IMR-90 (cell line): ENCODE results near the gene MAPKAP1. TPM values are rescaled to one million over a fixed set of nuclear protein-coding genes. Genes with fewer than 3 reads are reported as not detected.

ENCODE experiments used
- ATAC-seq: fragments of 200-7000 bp; cut with Tn5 transposase; 2 replicates; pipeline ENCODE4 v1.9.1; 2020; ENCODE audit warnings: low read depth, mild to moderate bottlenecking, moderate library complexity
- BruUV-seq: library from RNA; stranded (reverse); fragments of 400-500 nt; replicated peaks from 2 replicates; lab custom pipeline; 2021; lab: Mats Ljungman, UMichigan
- CTCF ChIA-PET: fragments of 300-600 bp; formaldehyde crosslinking; extraction: SDS; loops from one replicate; lab custom pipeline; 2021; ENCODE audit warnings: antibody characterized with exemption; lab: Yijun Ruan, JAX
- POLR2A ChIA-PET: fragments of 300-600 bp; sonication (Branson Sonifier 250); formaldehyde crosslinking; loops from one replicate; lab custom pipeline; 2022; ENCODE audit warnings: antibody characterized with exemption; ENCODE audit not compliant: unreplicated experiment; lab: Charles Lee
- DNase-seq: peaks from one replicate; pipeline ENCODE4 v3.0.0; 2013
- H2AFZ ChIP-seq: replicated peaks from 2 replicates; pipeline ENCODE3; 2013; ENCODE audit warnings: low read length, mild to moderate bottlenecking; ENCODE audit not compliant: poor library complexity
- H2AK5ac ChIP-seq: 2 replicates; pipeline ENCODE4 v1.6.1; 2013; ENCODE audit warnings: low read depth, low read length, inconsistent platforms
- H2AK9ac ChIP-seq: replicated peaks from 2 replicates; pipeline ENCODE3; 2013; ENCODE audit warnings: mild to moderate bottlenecking, low read depth, low read length, moderate library complexity; ENCODE audit not compliant: poor library complexity
- H2BK120ac ChIP-seq: 2 replicates; pipeline ENCODE4 v1.6.1; 2013; ENCODE audit warnings: low read depth, low read length, inconsistent platforms
- H2BK15ac ChIP-seq: 3 replicates; pipeline ENCODE4 v1.6.1; 2013; ENCODE audit warnings: low read depth, low read length, inconsistent platforms
- H2BK20ac ChIP-seq: 2 replicates; pipeline ENCODE4 v1.6.1; 2013; ENCODE audit warnings: low read depth, mild to moderate bottlenecking, inconsistent platforms, low read length, moderate library complexity
- H2BK5ac ChIP-seq: 2 replicates; pipeline ENCODE4 v1.6.1; 2013; ENCODE audit warnings: mild to moderate bottlenecking, low read depth, low read length, inconsistent platforms; ENCODE audit not compliant: poor library complexity, severe bottlenecking
- H3K14ac ChIP-seq: replicated peaks from 2 replicates; pipeline ENCODE4 v1.6.1; 2013; ENCODE audit warnings: low read depth, low read length, inconsistent platforms
- H3K18ac ChIP-seq: 2 replicates; pipeline ENCODE4 v1.6.1; 2013; ENCODE audit warnings: low read depth, low read length, control low read depth
- H3K23ac ChIP-seq: 2 replicates; pipeline ENCODE4 v1.6.1; 2013; ENCODE audit warnings: low read depth, low read length, inconsistent platforms
- H3K27ac ChIP-seq: 2 replicates; pipeline ENCODE4 v1.5.1; 2013; ENCODE audit warnings: mild to moderate bottlenecking, control low read depth, low read length; ENCODE audit not compliant: insufficient read depth
- H3K27me3 ChIP-seq: 2 replicates; pipeline ENCODE4 v1.6.1; 2013; ENCODE audit warnings: low read length; ENCODE audit not compliant: control insufficient read depth, insufficient read depth
- H3K36me3 ChIP-seq: 2 replicates; pipeline ENCODE4 v1.6.1; 2013; ENCODE audit warnings: low read length, mixed read lengths; ENCODE audit not compliant: control insufficient read depth, insufficient read depth
- H3K4ac ChIP-seq: 2 replicates; pipeline ENCODE4 v1.6.1; 2013; ENCODE audit warnings: low read depth, low read length, inconsistent platforms
- H3K4me1 ChIP-seq: 2 replicates; pipeline ENCODE4 v1.6.1; 2013; ENCODE audit warnings: low read length, mixed read lengths; ENCODE audit not compliant: control insufficient read depth, insufficient read depth
- H3K4me2 ChIP-seq: 2 replicates; pipeline ENCODE4 v1.6.1; 2013; ENCODE audit warnings: low read depth, mild to moderate bottlenecking, control low read depth, low read length, moderate library complexity
- H3K4me3 ChIP-seq: 2 replicates; pipeline ENCODE4 v1.5.1; 2013; ENCODE audit warnings: low read depth, mild to moderate bottlenecking, control low read depth, low read length, moderate library complexity; ENCODE audit not compliant: insufficient read depth
- H3K56ac ChIP-seq: 2 replicates; pipeline ENCODE4 v1.6.1; 2013; ENCODE audit warnings: low read length, inconsistent platforms; ENCODE audit not compliant: insufficient read depth; ENCODE audit errors: extremely low read depth
- H3K79me1 ChIP-seq, 2 experiments: 2 replicates each; pipeline ENCODE4 v1.6.1; 2013; ENCODE audit warnings: low read length in 2 of 2, inconsistent platforms in 1 of 2, low read depth in 1 of 2
- H3K9ac ChIP-seq: 2 replicates; pipeline ENCODE4 v1.6.1; 2013; ENCODE audit warnings: low read depth, low read length, control low read depth
- H3K9me1 ChIP-seq: 2 replicates; pipeline ENCODE4 v1.6.1; 2013; ENCODE audit warnings: low read length, inconsistent platforms; ENCODE audit not compliant: insufficient read depth
- H3K9me3 ChIP-seq: 2 replicates; pipeline ENCODE4 v1.6.1; 2013; ENCODE audit warnings: low read length; ENCODE audit not compliant: control insufficient read depth, insufficient read depth
- H4K20me1 ChIP-seq: 2 replicates; pipeline ENCODE4 v1.6.1; 2013; ENCODE audit warnings: low read length, inconsistent platforms; ENCODE audit not compliant: insufficient read depth
- H4K5ac ChIP-seq: 2 replicates; pipeline ENCODE4 v1.6.1; 2013; ENCODE audit warnings: mild to moderate bottlenecking, low read depth, low read length, control low read depth
- H4K8ac ChIP-seq, 2 experiments: 2 replicates each; pipeline ENCODE4 v1.6.1; 2013; ENCODE audit warnings: low read depth in 2 of 2, low read length in 2 of 2, control low read depth in 1 of 2, inconsistent platforms in 1 of 2
- H4K91ac ChIP-seq: 2 replicates; pipeline ENCODE4 v1.6.1; 2013; ENCODE audit warnings: low read depth, low read length, inconsistent platforms; ENCODE audit not compliant: insufficient read depth
- BHLHE40 ChIP-seq: fragments of 150-350 bp; IDR thresholded peaks from 2 replicates; pipeline ENCODE4 v1.6.1; 2016; ENCODE audit warnings: mild to moderate bottlenecking, low read depth, low read length
- CEBPB ChIP-seq: IDR thresholded peaks from 2 replicates; pipeline ENCODE4 v1.6.1; 2012; ENCODE audit warnings: low read depth, low read length, improper control_type of control experiment
- CHD1 ChIP-seq: IDR thresholded peaks from 2 replicates; pipeline ENCODE4 v1.6.1; 2012; ENCODE audit warnings: low read depth, low read length, improper control_type of control experiment
- CTCF ChIP-seq: conservative IDR thresholded peaks from 2 replicates; pipeline ENCODE4 v1.5.1; 2012; ENCODE audit warnings: mild to moderate bottlenecking, low read depth, low read length, improper control_type of control experiment
- ELK1 ChIP-seq: fragments of 150-350 bp; IDR thresholded peaks from 2 replicates; pipeline ENCODE4 v1.6.1; 2016; ENCODE audit warnings: low read depth, mild to moderate bottlenecking, low read length, moderate library complexity, borderline replicate concordance
- FOS ChIP-seq: fragments of 150-350 bp; IDR thresholded peaks from 2 replicates; pipeline ENCODE4 v1.6.1; 2016; ENCODE audit warnings: low read depth, low read length
- MAFK ChIP-seq: IDR thresholded peaks from 2 replicates; pipeline ENCODE4 v1.6.1; 2012; ENCODE audit warnings: low read depth, low read length, improper control_type of control experiment
- MAZ ChIP-seq: IDR thresholded peaks from 2 replicates; pipeline ENCODE4 v1.6.1; 2012; ENCODE audit warnings: low read depth, mild to moderate bottlenecking, low read length, improper control_type of control experiment, moderate library complexity, borderline replicate concordance
- MXI1 ChIP-seq: IDR thresholded peaks from 2 replicates; pipeline ENCODE4 v1.6.1; 2012; ENCODE audit warnings: low read depth, mild to moderate bottlenecking, low read length, moderate library complexity, borderline replicate concordance
- NFE2L2 ChIP-seq: fragments of 150-350 bp; IDR thresholded peaks from 2 replicates; pipeline ENCODE4 v1.6.1; 2016; ENCODE audit warnings: low read depth, mild to moderate bottlenecking, low read length
- POLR2A ChIP-seq: IDR thresholded peaks from 2 replicates; pipeline ENCODE4 v1.6.1; 2012; ENCODE audit warnings: mild to moderate bottlenecking, low read depth, low read length
- RAD21 ChIP-seq: IDR thresholded peaks from 2 replicates; pipeline ENCODE4 v1.6.1; 2012; ENCODE audit warnings: low read length, improper control_type of control experiment
- RCOR1 ChIP-seq: IDR thresholded peaks from 2 replicates; pipeline ENCODE4 v1.6.1; 2012; ENCODE audit warnings: mild to moderate bottlenecking, low read length, improper control_type of control experiment; ENCODE audit not compliant: insufficient replicate concordance
- RFX5 ChIP-seq: IDR thresholded peaks from 2 replicates; pipeline ENCODE4 v1.8.0; 2012; ENCODE audit warnings: low read depth, mild to moderate bottlenecking, low read length, moderate library complexity
- SMC3 ChIP-seq: fragments of 150-350 bp; IDR thresholded peaks from 2 replicates; pipeline ENCODE4 v1.6.1; 2016; ENCODE audit warnings: low read depth, mild to moderate bottlenecking, antibody characterized with exemption, low read length, moderate library complexity
- WGBS, 2 experiments: methylation state at CpG; one replicate each; pipeline versions ENCODE4 v1.1.5 to v1.1.7; 2013; ENCODE audit warnings: missing lambda C conversion rate in 2 of 2; ENCODE audit not compliant: insufficient read length in 1 of 2; ENCODE audit errors: extremely low coverage in 2 of 2; 5-methylcytosine and 5-hydroxymethylcytosine counted together
- dilution Hi-C: fragments of 300-500 bp; cut with HindIII; formaldehyde crosslinking; loops from one replicate; pipeline ENCODE4 v1.14.3; 2018; ENCODE audit warnings: low sequenced_read_pairs; ENCODE audit not compliant: unreplicated experiment
- in situ Hi-C: fragments of 300-500 bp; cut with MboI; formaldehyde crosslinking; loops from 3 replicates; pipeline ENCODE4 v1.14.3; 2019; ENCODE audit warnings: low sequenced_read_pairs, inconsistent platforms, mixed read lengths
- intact Hi-C: fragments of 100-400 bp; cut with micrococcal nuclease; formaldehyde crosslinking; loops from 2 replicates; pipeline ENCODE4 v1.10.0; 2022
- polyA plus RNA-seq, 3 experiments: library from polyadenylated mRNA; depleted of rRNA; stranded (reverse); fragments of >200 nt; gene quantifications; 2 replicates each; pipeline ENCODE4 v1.2.3, GENCODE V29; 2012; ENCODE audit warnings: low replicate concordance in 1 of 3
- total RNA-seq: library from RNA; depleted of rRNA; stranded (reverse); fragments of >200 nt; gene quantifications from 2 replicates; pipeline ENCODE4 v1.2.3, GENCODE V29; 2012
- TF ChIP-seq, protein P1 (sequence below): fragments of 150-350 bp; IDR thresholded peaks from 2 replicates; pipeline ENCODE4 v1.6.1; 2017; ENCODE audit warnings: mild to moderate bottlenecking, antibody characterized with exemption, low read length, low read depth

Gene MAPKAP1
- total and polyA plus RNA-seq, 2 of the 4 experiments (the other 2 are of a cell fraction), result 87.2 to 158 TPM

DNA sequence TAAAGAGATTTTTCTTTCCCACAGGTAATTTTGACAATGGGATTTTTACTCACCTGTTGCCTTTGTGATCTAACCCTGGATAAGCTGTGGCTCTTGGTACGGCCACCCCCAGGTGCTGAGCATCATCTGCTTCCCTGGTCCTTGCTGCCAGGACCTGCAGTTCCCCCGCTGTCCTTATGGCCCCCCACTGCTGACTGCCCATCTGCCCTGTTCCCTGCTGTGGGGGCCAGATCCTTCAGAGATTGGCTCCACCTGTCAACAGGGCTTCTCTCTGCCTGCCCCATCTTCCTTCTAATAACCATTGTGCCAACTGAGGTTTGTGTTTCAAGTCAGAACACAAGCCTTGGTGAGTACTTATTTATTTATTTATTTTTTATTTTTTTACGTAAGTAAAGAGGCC is 183.3 kb downstream of the MAPKAP1 start:
- peak overlapping the region; percentile 18 for H3K4ac ChIP-seq
- no peak for DNase-seq
- WGBS, 2 experiments, result no CpG with 5 or more reads among the region's 3 CpGs
- H2BK5ac ChIP-seq, result peak overlapping the region; percentile 19
- no peak for ATAC-seq
- no peak overlapping the region for H3K4me2 ChIP-seq
- in situ Hi-C loops (no loop called here), dilution Hi-C loops (no loop called here), intact Hi-C loops (no loop called here)
- no peak overlapping the region for H3K4me3 ChIP-seq
- peaks cover 5% of the 10 kb centered on the region; the same call in 1 of the 2 replicates for H4K20me1 ChIP-seq
- peaks cover 31% of the 10 kb centered on the region for H3K9me1 ChIP-seq
- H3K9me3 ChIP-seq, result no peaks in the 10 kb centered on the region
- H3K56ac ChIP-seq, result no peak overlapping the region
- peak overlapping the region; percentile 5; the same call in 2 of the 3 replicates for H2BK15ac ChIP-seq
- TF ChIP-seq BHLHE40, result no peak
- no peak for TF ChIP-seq SMC3
- no peak for TF ChIP-seq MXI1
- TF ChIP-seq NFE2L2, result no peak
- no peak for TF ChIP-seq FOS
- no peak for TF ChIP-seq MAFK
- no peak for TF ChIP-seq POLR2A
- TF ChIP-seq CEBPB, result no peak
- TF ChIP-seq RAD21, result no peak
- TF ChIP-seq RFX5, result no peak
- TF ChIP-seq, protein P1, sequence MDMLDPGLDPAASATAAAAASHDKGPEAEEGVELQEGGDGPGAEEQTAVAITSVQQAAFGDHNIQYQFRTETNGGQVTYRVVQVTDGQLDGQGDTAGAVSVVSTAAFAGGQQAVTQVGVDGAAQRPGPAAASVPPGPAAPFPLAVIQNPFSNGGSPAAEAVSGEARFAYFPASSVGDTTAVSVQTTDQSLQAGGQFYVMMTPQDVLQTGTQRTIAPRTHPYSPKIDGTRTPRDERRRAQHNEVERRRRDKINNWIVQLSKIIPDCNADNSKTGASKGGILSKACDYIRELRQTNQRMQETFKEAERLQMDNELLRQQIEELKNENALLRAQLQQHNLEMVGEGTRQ, result no peak
- no peak for TF ChIP-seq CTCF
- no peak for TF ChIP-seq CHD1
- TF ChIP-seq RCOR1, result no peak
- no peak for TF ChIP-seq MAZ
- no peak for TF ChIP-seq ELK1
- peaks cover 38 to 65% of the 10 kb centered on the region in 2 experiments for H3K79me1 ChIP-seq
- no peak overlapping the region for H4K91ac ChIP-seq
- POLR2A ChIA-PET, result no interaction called here
- no peak overlapping the region for H2AFZ ChIP-seq
- H4K8ac ChIP-seq, result no peak overlapping the region; a peak in 1 of 4 replicates
- H3K23ac ChIP-seq, result no peak overlapping the region; the same call in 1 of the 2 replicates
- H3K27me3 ChIP-seq, result no peaks in the 10 kb centered on the region
- no peak overlapping the region for H2AK9ac ChIP-seq
- BruUV-seq, result no TSS peak
- H3K9ac ChIP-seq, result no peak overlapping the region
- H3K14ac ChIP-seq, result no peak overlapping the region; the same call in 1 of the 2 replicates
- peaks cover 28% of the 10 kb centered on the region for H3K4me1 ChIP-seq
- CTCF ChIA-PET, result no interaction called here
- peaks cover 3% of the 10 kb centered on the region; the same call in 1 of the 2 replicates for H3K36me3 ChIP-seq
- H2AK5ac ChIP-seq, result peak overlapping the region; percentile 72; the same call in 1 of the 2 replicates
- peak overlapping the region; percentile 71; the same call in 1 of the 2 replicates for H2BK20ac ChIP-seq
- peak overlapping the region; percentile 2; the same call in 1 of the 2 replicates for H4K5ac ChIP-seq
- H3K27ac ChIP-seq, result no peak overlapping the region
- H2BK120ac ChIP-seq, result peak overlapping the region; percentile 63; the same call in 1 of the 2 replicates
- H3K18ac ChIP-seq, result peak overlapping the region; percentile 2; the same call in 1 of the 2 replicates
